OCI-LY7 (cell line): ENCODE data around the gene PROB1. TPM values are rescaled to one million over a fixed set of nuclear protein-coding genes. Genes with fewer than 3 reads are reported as not detected.
A peak's percentile ranks its signal among the peaks of the same experiment; 100 is the strongest.

Source experiments
- BruUV-seq: library from RNA; stranded (reverse); fragments of 400-500 nt; replicated peaks from 2 replicates; lab custom pipeline; 2021; lab: Mats Ljungman, UMichigan
- CTCF ChIA-PET: fragments of 300-600 bp; sonication (Branson Sonifier 250); formaldehyde crosslinking; loops from one replicate; lab custom pipeline; 2022; ENCODE audit warnings: antibody characterized with exemption; ENCODE audit not compliant: unreplicated experiment; lab: Charles Lee
- POLR2A ChIA-PET: fragments of 300-600 bp; sonication (Branson Sonifier 250); formaldehyde crosslinking; loops from one replicate; lab custom pipeline; 2022; ENCODE audit warnings: antibody characterized with exemption; lab: Charles Lee
- DNase-seq: peaks from one replicate; pipeline ENCODE4 v3.0.0-alpha.2; 2015; ENCODE audit warnings: low spot score
- H2AFZ ChIP-seq: fragments of 200-600 bp; sonication (generic), shearing (Covaris generic); 2 replicates; pipeline ENCODE4 v1.6.1; 2014; ENCODE audit warnings: mild to moderate bottlenecking, antibody characterized with exemption, low read length, moderate library complexity
- H3K27ac ChIP-seq: fragments of 200-600 bp; sonication (generic); 2 replicates; pipeline ENCODE4 v1.5.1; 2014; ENCODE audit warnings: mixed run types, low read depth, mild to moderate bottlenecking, moderate library complexity, low read length, inconsistent platforms; ENCODE audit not compliant: poor library complexity, severe bottlenecking
- H3K36me3 ChIP-seq: fragments of 200-600 bp; sonication (generic); 2 replicates; pipeline ENCODE4 v1.6.1; 2014; ENCODE audit warnings: mild to moderate bottlenecking, antibody characterized with exemption, low read length, moderate library complexity, mixed read lengths; ENCODE audit not compliant: insufficient read depth
- H3K4me1 ChIP-seq: fragments of 200-600 bp; sonication (generic); 2 replicates; pipeline ENCODE4 v1.5.1; 2014; ENCODE audit warnings: mild to moderate bottlenecking, low read length; ENCODE audit not compliant: insufficient read depth, poor library complexity, severe bottlenecking
- H3K4me2 ChIP-seq: fragments of 200-600 bp; sonication (generic); 2 replicates; pipeline ENCODE4 v1.6.1; 2014; ENCODE audit warnings: mild to moderate bottlenecking, low read length
- H3K4me3 ChIP-seq: fragments of 200-600 bp; sonication (generic); 2 replicates; pipeline ENCODE4 v1.5.1; 2014; ENCODE audit warnings: mild to moderate bottlenecking, low read depth, low read length; ENCODE audit not compliant: poor library complexity, severe bottlenecking
- H3K79me2 ChIP-seq: fragments of 200-600 bp; sonication (generic); 2 replicates; pipeline ENCODE4 v1.6.1; 2016; ENCODE audit warnings: low read depth, mild to moderate bottlenecking, low read length, moderate library complexity, mixed read lengths; ENCODE audit not compliant: insufficient read depth
- H3K9me2 ChIP-seq: fragments of 200-600 bp; sonication (generic); 2 replicates; pipeline ENCODE4 v1.6.1; 2016; ENCODE audit warnings: mild to moderate bottlenecking, low read length, mixed read lengths; ENCODE audit not compliant: insufficient read depth
- H3K9me3 ChIP-seq: fragments of 200-600 bp; sonication (generic); 2 replicates; pipeline ENCODE4 v1.6.1; 2014; ENCODE audit warnings: mild to moderate bottlenecking, mixed run types, low read length, mixed read lengths
- H4K20me1 ChIP-seq: fragments of 200-600 bp; sonication (generic); 2 replicates; pipeline ENCODE4 v1.6.1; 2014; ENCODE audit warnings: mild to moderate bottlenecking, antibody characterized with exemption, low read length, moderate library complexity, mixed read lengths; ENCODE audit not compliant: insufficient read depth
- CTCF ChIP-seq: fragments of 200-600 bp; sonication (generic); conservative IDR thresholded peaks from 2 replicates; pipeline ENCODE4 v1.5.1; 2014; ENCODE audit warnings: mild to moderate bottlenecking, antibody characterized with exemption, low read length, moderate library complexity, mixed read lengths
- EZH2phosphoT487 ChIP-seq: fragments of 200-600 bp; sonication (generic); IDR thresholded peaks from 2 replicates; pipeline ENCODE4 v1.6.1; 2018; ENCODE audit warnings: low read depth, borderline replicate concordance, mild to moderate bottlenecking, mixed run types, antibody characterized with exemption, low read length, moderate library complexity, mixed read lengths
- intact Hi-C: fragments of 100-400 bp; cut with micrococcal nuclease; formaldehyde crosslinking; loops from one replicate; pipeline ENCODE4 v1.10.0; 2022; ENCODE audit not compliant: unreplicated experiment
- total RNA-seq, 2 experiments: library from RNA; depleted of rRNA in 1 of 2; stranded (reverse); fragments of >200 nt in 1 of 2; shearing (Covaris generic) in 1 of 2; gene quantifications; 2 replicates each; pipeline ENCODE4 v1.2.3, GENCODE V29; 2014 to 2022

PROB1 gene
- total RNA-seq, 2 experiments from 2014 or later: 4.6 to 5.9 TPM

GRCh38 chr5:139381837-139382761 lies 12.8 kb downstream of the PROB1 start:
- H3K4me1 ChIP-seq: peaks cover 53% of the 10 kb centered on the region
- peaks cover 7% of the 10 kb centered on the region; the same call in 1 of the 2 replicates for H4K20me1 ChIP-seq
- H3K9me2 ChIP-seq: no peaks in the 10 kb centered on the region
- H3K36me3 ChIP-seq: peaks cover 47% of the 10 kb centered on the region
- ChIA-PET CTCF (no interaction called here), POLR2A (interaction anchor here (1.2 kb wide), 1 partner anchor 9 kb away, joined by 4 read pairs; no protein-coding TSS in a partner anchor)
- H2AFZ ChIP-seq: no peak overlapping the region
- no TSS peak for BruUV-seq
- intact Hi-C loops: no loop called here
- peak overlapping the region; percentile 90 for H3K27ac ChIP-seq
- no peak overlapping the region for H3K4me3 ChIP-seq
- H3K4me2 ChIP-seq: peak overlapping the region; percentile 42
- peak; percentile 52 for DNase-seq
- TF ChIP-seq EZH2phosphoT487 (no peak), CTCF (no peak)
- H3K9me3 ChIP-seq: no peaks in the 10 kb centered on the region
- H3K79me2 ChIP-seq: peaks cover 21% of the 10 kb centered on the region

- POLR2A ChIA-PET: no interaction called here
- Histone ChIP-seq H4K20me1 (no peaks in the 10 kb centered on the region), H2AFZ (no peak overlapping the region), H3K27ac (no peak overlapping the region), H3K9me2 (no peaks in the 10 kb centered on the region), H3K9me3 (no peaks in the 10 kb centered on the region), H3K4me2 (no peak overlapping the region), H3K79me2 (no peaks in the 10 kb centered on the region), H3K36me3 (peaks cover 39% of the 10 kb centered on the region), H3K4me1 (peaks cover 31% of the 10 kb centered on the region), H3K4me3 (no peak overlapping the region)
- no peak for DNase-seq
- CTCF ChIA-PET: no interaction called here
- TF ChIP-seq EZH2phosphoT487 (no peak), CTCF (no peak)
- no TSS peak for BruUV-seq
- intact Hi-C loops: no loop called here
Observed at GRCh38 chr5:139379626-139380449, 15.1 kb downstream of the PROB1 start.
